Stimulated activated CD4-positive, alpha-beta T cell treated with anti-CD3 and anti-CD28 coated beads, TNF-alpha, amount 100 ng/mL, for 24 hours (primary cell): ENCODE results near the gene SEPSECS.

Experiments used
- DNase-seq, 3 experiments: peaks; one replicate each; pipeline ENCODE4 v3.0.0-alpha.2; 2020; ENCODE audit warnings: low read depth in 3 of 3

SEPSECS gene

GRCh38 chr4:25155947-25156346 is 4.3 kb downstream of the SEPSECS start:
- DNase-seq = no peak

DNA sequence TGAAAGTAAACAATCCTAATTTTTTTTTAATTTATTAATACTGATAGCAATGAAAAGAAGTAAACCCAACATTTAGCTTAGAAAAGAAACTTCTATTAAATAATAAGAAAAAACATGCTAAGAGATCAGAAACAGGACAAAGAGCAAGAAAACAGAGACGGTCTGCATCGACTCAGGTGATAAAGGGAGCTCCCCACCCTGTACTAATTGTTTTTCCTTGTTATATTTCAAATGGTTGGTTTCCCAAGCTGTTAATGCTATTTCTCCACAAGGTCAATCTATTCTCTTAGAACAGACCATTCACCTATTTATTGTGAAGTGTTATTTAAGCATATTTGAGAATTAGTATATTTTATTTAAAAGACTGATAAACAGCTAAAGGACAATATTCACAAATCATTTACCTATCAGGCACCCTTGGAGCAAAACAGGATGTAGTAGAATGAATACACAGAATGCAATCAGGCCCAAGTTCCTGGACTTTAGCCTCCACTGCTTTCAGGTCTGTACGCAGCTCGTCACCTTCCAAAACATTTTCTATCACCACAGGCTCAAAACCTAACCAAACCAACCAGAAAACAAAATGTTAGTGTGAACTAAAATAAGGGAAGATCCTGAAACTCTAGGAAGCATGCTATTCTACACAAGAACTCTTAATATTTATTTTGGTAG is 5.5 kb downstream of the SEPSECS start:
- DNase-seq = no peak

DNA sequence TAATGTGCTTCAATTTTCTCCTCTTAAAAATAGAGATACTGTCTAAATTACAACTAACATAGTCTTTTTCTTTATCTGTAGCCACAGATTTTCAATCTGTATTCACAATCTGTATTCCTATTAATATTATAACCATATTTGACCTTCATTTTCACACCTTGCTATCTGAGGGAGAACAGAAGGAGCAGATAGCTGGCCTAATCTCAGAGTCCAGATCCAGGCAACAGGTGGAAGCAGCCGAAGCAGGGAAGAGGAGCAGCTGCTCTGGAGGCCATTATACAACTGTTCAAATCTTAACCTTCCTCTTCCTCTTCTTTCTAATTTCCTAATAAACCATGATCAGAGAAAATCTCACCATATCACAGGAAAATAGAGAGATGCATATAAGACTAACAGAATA is 14.2 kb downstream of the SEPSECS start:
- no peak for DNase-seq

DNA sequence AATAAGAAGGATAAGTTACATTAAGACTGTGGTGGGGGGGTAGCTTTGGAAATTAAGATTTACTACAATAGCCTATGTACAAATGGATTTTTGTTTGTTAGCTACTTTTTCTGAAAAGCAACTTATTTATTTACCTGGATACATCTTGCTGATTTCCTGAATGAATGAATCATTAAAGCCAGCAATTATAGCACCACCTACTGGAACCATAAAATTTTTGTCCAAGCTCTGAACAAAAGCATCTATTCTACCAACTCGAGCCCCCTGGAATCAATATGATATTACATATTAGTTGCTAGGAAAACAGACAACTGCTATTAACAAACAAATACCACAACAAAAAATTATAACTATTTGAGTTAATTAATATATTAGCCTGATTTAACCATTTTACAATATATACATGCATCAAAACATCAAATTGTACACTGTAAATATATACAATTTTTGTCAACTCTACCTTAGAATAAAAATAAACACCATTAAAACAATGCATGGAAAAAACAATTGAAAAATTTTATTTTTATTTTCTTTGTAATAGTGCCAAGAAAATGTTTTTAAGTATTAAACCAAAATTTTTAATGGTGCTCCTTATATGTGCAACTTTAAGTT is 15.3 kb downstream of the SEPSECS start:
- no peak for DNase-seq

DNA sequence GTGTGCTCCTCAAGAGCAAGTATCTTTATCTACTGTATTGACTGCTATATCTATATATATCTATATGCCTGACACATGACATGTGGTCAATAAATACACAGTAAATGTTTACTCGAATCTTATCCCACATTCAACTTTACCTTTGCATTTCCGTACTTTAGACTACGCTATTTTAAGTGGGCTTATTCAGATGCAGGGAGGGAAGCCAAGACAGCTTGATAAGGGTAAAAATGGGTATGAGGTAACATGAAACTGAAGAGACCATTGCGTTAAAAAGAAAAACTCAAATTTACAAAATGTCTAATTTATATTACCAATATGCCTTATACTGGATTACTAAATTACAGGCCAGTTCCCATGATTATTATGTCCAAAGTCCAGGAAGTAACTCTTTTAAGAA is 17.8 kb downstream of the SEPSECS start:
- DNase-seq = no peak

GRCh38 chr4:25141592-25141991 is 18.7 kb downstream of the SEPSECS start:
- no peak for DNase-seq

DNA sequence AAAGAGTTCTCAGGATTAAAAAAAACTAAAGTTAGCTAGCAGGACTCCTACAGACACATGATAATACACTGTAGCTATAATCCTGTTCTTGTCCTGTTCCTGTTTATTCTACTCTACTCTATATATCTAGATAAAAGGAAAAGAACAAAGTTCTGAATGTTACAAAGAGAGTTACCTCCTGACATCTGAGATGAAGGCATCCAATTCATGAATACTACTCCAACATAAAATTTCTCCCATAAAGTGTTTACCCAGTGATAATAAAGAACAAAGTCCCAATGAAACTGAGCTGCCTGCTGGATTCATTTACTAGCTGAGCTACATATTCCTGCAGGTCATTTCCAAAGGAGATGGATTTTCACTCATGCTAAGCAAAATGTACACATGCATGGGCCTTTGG is 27.1 kb downstream of the SEPSECS start:
- no peak for DNase-seq

- no peak for DNase-seq
These were observed 28.3 kb downstream of the SEPSECS start for GRCh38 chr4:25131926-25132325.

DNA sequence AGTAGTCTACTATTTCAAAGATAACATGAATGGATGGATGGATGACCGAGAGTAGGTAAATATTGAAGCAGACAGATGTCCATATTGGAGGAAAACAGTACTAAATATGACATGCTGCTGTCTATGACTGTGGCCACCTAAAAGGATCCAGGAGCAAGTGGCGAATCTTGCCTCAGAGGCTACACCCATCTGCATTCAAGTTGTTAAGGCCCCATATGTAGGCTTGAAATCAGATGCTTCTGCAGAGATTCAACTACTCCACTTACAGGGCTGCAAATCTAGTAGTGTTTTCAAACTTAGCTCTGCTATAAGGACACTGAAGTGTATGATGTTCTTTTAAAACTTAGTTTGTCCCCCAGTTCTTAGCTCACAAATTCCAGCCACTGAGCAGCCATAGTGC is 28.9 kb downstream of the SEPSECS start:
- DNase-seq = no peak

DNA sequence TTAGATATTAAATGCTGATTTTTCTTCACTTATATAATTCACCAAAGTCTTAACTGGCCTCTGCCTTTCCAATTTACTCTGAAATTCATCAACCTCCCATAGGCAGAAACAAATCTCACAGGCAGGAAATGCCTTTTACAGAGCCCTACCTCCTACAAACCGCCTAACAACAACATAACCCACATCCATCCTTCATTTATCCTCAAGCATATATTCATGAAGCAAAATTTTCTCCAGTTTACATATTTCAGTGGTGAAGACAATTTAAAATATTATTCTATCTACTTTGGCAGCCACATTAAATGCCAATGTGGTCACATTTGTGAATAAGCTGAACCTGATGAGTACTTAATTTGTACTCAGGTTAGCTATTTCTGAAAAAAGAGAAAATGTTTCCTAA is 30.3 kb downstream of the SEPSECS start:
- no peak for DNase-seq

DNA sequence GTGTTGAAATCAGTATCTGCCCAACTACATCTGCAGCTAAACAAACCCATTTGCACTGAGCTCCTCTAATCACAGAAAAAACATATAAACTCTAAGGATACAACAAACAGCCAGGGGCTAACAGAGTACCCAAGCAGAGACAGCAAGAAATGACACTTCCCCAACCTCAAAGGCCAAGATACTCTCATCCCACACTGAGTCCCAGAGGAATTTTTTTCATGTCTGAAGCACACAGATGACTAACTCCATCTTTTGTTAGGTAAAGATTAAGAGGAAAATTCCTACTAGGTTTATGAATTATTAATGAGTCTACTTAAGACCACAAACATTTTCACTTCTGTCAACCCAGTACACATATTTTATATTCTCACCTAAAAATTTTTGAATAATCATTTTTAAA is 31.6 kb downstream of the SEPSECS start:
- no peak for DNase-seq

GRCh38 chr4:25123236-25123635 is 37.0 kb downstream of the SEPSECS start:
- no peak for DNase-seq

- no peak for DNase-seq
These were observed 39.9 kb downstream of the SEPSECS start for GRCh38 chr4:25120146-25120940.

DNA sequence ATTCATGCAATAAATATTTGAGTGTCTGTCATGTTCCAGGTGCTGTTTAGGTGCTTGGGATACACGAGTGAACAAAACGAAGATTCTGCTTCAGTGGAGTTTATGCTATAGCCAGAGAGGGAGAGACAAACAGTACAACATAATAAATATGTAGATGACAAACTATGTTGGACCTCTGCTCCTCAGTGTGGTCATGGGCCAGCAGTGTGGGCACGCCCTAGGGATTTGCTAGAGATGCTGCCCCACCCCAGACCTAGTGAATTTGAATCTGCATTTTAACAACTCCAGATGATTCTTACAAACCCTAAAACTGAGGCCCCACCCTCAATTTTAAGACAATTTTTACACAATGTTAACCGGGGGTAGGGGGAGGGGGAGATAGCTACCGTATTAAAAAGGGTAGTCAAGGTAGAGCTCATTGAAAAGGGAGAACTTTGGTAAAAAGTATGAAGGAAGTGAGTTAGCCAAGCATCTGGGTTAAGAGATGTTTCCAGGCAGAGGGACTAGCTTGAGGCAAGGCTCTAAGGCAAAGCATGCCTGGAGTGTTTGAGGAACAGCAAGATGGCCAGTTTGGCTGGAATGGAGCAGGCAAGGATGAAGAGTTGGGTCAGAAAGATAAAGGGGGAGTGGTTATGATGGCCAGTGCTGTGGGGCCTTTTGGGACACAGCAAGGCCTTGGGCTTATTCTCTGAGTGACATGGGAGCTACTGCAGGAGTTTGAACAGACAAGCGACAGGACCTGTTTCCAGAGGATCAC is 42.4 kb downstream of the SEPSECS start:
- DNase-seq = no peak

- DNase-seq = no peak
These were observed 43.0 kb downstream of the SEPSECS start for GRCh38 chr4:25117274-25117673.

- no peak for DNase-seq
These were observed 46.0 kb downstream of the SEPSECS start for GRCh38 chr4:25113915-25114904.

DNA sequence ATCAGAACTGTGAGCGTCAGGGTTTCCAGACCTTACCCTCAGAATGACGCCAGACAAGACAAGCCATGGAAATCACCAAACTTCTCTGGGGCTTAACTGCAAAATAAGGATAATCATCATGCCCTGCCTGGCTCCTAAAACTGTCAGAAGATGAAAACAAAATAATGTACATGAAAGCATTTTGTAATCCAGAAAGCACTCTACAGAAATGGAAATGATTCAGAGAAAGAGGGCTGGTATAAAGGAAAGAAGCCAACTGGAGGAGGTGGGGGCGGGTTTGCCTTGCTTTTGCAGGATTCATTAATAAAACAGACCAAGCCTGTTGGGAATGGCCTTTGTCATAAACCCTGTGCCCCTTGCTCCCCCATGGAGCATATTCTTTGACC is 47.3 kb downstream of the SEPSECS start:
- DNase-seq = no peak

DNA sequence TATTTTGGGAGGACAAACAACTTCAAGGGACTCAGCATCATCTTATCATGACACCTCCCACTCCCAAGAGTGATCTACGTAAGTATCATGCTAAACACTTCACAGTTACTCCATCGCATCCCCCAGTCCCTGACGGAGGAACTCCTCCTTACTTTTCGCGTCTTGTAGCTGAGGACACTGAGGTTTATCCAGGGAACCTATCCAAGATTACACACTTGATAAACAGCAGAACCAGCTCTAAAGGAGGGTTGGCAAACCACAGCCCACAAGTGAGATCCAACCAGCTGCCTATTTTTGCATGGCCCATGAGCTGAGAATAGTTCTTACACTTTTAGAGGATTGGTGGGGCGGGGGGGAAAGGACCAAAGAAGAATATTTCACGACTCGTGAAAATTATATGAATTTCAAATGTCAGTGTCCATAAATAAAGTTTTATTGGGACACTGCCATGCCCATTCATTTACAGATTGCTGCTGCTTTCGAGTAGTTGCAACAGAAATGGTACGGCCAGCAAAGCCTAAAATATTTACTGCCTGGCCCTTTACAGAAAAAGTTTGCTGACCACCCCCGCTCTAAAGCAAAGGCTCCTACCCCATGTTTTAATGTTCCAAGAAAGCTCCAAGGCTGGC is 47.8 kb downstream of the SEPSECS start:
- no peak for DNase-seq

- DNase-seq = no peak
These were observed 48.5 kb downstream of the SEPSECS start for GRCh38 chr4:25111648-25112196.
